LoVo (cell line): ENCODE results near the gene PAX2.

Source experiments
- DNase-seq: peaks from one replicate; pipeline ENCODE4 v3.0.0-alpha.2; 2016; ENCODE audit warnings: low spot score

Gene PAX2

GRCh38 chr10:100724531-100725027 is 20.8 kb upstream of the PAX2 start:
- DNase-seq, result no peak

GRCh38 chr10:100725071-100725471 is 20.3 kb upstream of the PAX2 start:
- no peak for DNase-seq

GRCh38 chr10:100725869-100726426 is 19.4 kb upstream of the PAX2 start:
- no peak for DNase-seq

- DNase-seq, result no peak
Measured at GRCh38 chr10:100727808-100728207, 17.6 kb upstream of the PAX2 start.

- peak; percentile 48 for DNase-seq
Measured at GRCh38 chr10:100728928-100729861, 16.2 kb upstream of the PAX2 start.

- DNase-seq, result peak; percentile 24
Measured at GRCh38 chr10:100729862-100730724, 15.3 kb upstream of the PAX2 start.

- DNase-seq, result peak; percentile 67
Measured at GRCh38 chr10:100730725-100731406, 14.5 kb upstream of the PAX2 start.

GRCh38 chr10:100731407-100732240 is 13.8 kb upstream of the PAX2 start:
- DNase-seq, result no peak

GRCh38 chr10:100732241-100732596 is 13.2 kb upstream of the PAX2 start:
- no peak for DNase-seq

- no peak for DNase-seq
Measured at GRCh38 chr10:100733329-100733728, 12.1 kb upstream of the PAX2 start.

- no peak for DNase-seq
Measured at GRCh38 chr10:100734295-100735086, 10.9 kb upstream of the PAX2 start.

- no peak for DNase-seq
Measured at GRCh38 chr10:100735087-100735336, 10.4 kb upstream of the PAX2 start.

- no peak for DNase-seq
Measured at GRCh38 chr10:100735337-100736143, 9.8 kb upstream of the PAX2 start.

GRCh38 chr10:100736144-100736808 is 9.1 kb upstream of the PAX2 start:
- DNase-seq, result no peak

- DNase-seq, result no peak
Measured at GRCh38 chr10:100736809-100737354, 8.5 kb upstream of the PAX2 start.

GRCh38 chr10:100737355-100738054 is 7.9 kb upstream of the PAX2 start:
- no peak for DNase-seq

- DNase-seq, result no peak
Measured at GRCh38 chr10:100738055-100738827, 7.1 kb upstream of the PAX2 start.
